SHP77 treated with DMSO at 0.1 percent for 48 hours (cell line): Measurements from ENCODE around the gene COA6.

ENCODE experiments used
- DNase-seq: peaks from one replicate; lab custom pipeline; 2025; lab: John Stamatoyannopoulos, UW

COA6 gene

DNA sequence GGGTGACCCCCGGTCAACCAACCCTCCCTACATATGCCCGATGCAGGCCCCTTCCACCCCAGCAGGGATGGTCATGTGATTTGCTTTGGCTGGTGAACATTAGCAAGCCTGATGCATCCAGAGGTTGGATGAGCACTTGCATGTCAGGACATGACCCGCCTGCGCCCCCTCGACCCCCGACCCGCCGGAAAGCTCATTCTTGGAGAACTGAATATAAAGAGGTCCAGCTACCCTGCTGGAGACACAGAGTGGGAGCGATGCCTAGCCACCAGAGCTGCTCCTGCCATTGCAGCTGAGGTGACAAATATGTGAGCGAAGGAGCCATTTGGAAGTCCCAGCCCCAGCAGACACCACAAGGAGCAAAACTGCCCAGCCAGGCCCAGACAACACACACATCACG is 39.6 kb downstream of the COA6 start:
- no peak for DNase-seq

DNA sequence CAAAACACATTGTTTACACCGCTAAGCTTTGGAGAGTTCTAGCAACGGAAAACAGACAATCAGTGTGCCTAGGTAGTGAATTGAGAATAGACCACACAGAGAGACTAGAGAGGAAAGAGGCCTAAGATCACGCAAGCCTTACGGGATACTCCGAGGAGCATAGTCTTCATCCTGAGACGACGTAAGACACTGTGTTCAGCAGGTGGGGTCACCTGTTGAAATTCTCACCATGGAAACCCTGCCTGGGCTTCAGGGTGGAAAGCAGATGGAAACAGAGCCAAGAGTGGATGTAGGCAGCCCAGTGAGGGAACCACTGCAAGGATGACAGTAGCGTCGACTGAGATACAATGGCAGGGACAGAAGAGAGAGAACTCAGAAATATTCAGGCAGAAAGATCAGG is 40.2 kb downstream of the COA6 start:
- no peak for DNase-seq

GRCh38 chr1:234413990-234414389 is 40.7 kb downstream of the COA6 start:
- DNase-seq: no peak

GRCh38 chr1:234427950-234428646 is 54.8 kb downstream of the COA6 start:
- no peak for DNase-seq

DNA sequence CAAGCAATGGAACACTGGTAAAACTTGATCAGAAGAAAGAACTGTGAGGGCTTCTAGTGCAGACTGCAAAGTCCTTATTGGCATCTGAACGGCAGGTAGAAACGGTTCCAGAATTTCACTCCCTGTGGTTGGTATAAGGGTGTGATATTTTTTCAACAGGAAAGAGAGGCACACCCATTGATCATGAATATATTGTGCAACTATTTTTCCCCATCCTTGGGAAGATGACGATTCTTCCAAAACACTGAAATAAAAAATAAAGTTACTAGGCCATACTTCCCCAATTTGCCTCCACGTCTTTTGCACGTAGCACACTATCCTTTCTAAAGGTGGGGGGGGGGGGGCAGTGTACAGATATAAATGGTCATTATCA is 56.2 kb downstream of the COA6 start:
- DNase-seq: no peak

DNA sequence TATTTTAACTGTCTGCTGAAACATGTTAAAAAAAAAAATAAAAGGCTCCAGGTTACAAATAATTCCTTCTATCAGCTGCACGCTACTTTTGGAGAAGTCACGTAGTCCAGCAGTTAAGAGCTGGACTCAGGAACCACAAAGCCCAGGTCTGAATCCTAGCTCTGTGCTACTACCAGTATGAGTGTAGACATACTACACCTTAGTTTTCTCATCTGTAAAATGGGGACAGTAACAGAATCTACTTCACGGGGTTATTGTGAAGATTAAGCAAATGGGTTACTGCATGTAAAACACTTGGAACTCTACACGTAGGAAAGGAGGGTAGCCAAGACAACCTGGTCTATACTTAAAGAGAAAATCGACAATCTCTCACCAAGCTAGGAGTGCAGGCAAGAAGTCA is 57.4 kb downstream of the COA6 start:
- no peak for DNase-seq

- DNase-seq: no peak
Observed at GRCh38 chr1:234431255-234431654, 58.0 kb downstream of the COA6 start.

- DNase-seq: no peak
Observed at GRCh38 chr1:234433563-234434285, 60.5 kb downstream of the COA6 start.
